ENCODE results near the gene GIMD1. TPM values are rescaled to one million over a fixed set of nuclear protein-coding genes. Genes with fewer than 3 reads are reported as not detected.
A peak's percentile ranks its signal among the peaks of the same experiment; 100 is the strongest.
"Not testable (repeated sequence)": the region's sequence is repeated elsewhere in the genome, so short reads cannot be mapped to it uniquely, and the experiment has no call there.

GIMD1 gene
- not detected in 2 replicates for total RNA-seq (2014; rRNA removed; shearing (Covaris generic))

GRCh38 chr4:106368678-106369077, at the start of gene GIMD1:
Gene GIMD1, minus strand, starts transcription at chr4:106368778. Its CDS starts 1,343 bp downstream, at chr4:106367435.
- H3K27ac ChIP-seq = no peak within 1 kb of the TSS
- no peak within 1 kb of the TSS for H3K4me3 ChIP-seq
- DNase-seq = no peak
- H3K27me3 ChIP-seq = no peaks in the 10 kb centered on the region
- H3K36me3 ChIP-seq = no peaks in the 10 kb centered on the region
- no peaks in the 10 kb centered on the region for H3K4me1 ChIP-seq
- no peaks in the 10 kb centered on the region for H3K9me3 ChIP-seq (replicated peaks)

GRCh38 chr4:106414366-106414765, 45.8 kb upstream of the GIMD1 start:
- Histone ChIP-seq H3K36me3 (no peaks in the 10 kb centered on the region; the same call in 1 of the 2 replicates), H3K27me3 (no peaks in the 10 kb centered on the region), H3K9me3 (replicated peaks) (no peaks in the 10 kb centered on the region), H3K4me1 (no peaks in the 10 kb centered on the region), H3K4me3 (no peak overlapping the region), H3K27ac (no peak overlapping the region)
- DNase-seq = no peak

GRCh38 chr4:106409901-106410889, 41.6 kb upstream of the GIMD1 start:
- no peaks in the 10 kb centered on the region for H3K36me3 ChIP-seq
- H3K27me3 ChIP-seq = no peaks in the 10 kb centered on the region
- H3K4me3 ChIP-seq = no peak overlapping the region
- no peaks in the 10 kb centered on the region for H3K4me1 ChIP-seq
- no peak for DNase-seq
- H3K27ac ChIP-seq = no peak overlapping the region
- no peaks in the 10 kb centered on the region for H3K9me3 ChIP-seq (replicated peaks)

GRCh38 chr4:106408004-106408403, 39.4 kb upstream of the GIMD1 start:
- H3K27me3 ChIP-seq; H3K36me3 ChIP-seq; H3K9me3 ChIP-seq (replicated peaks); DNase-seq; H3K4me3 ChIP-seq; H3K4me1 ChIP-seq; H3K27ac ChIP-seq: not testable (repeated sequence)

GRCh38 chr4:106401157-106401556, 32.6 kb upstream of the GIMD1 start:
- Histone ChIP-seq H3K36me3 (no peaks in the 10 kb centered on the region), H3K4me3 (no peak overlapping the region), H3K27ac (no peak overlapping the region), H3K4me1 (no peaks in the 10 kb centered on the region), H3K9me3 (replicated peaks) (no peaks in the 10 kb centered on the region), H3K27me3 (no peaks in the 10 kb centered on the region)
- no peak for DNase-seq

- H3K36me3 ChIP-seq; DNase-seq; H3K4me3 ChIP-seq; H3K27me3 ChIP-seq; H3K27ac ChIP-seq; H3K9me3 ChIP-seq (replicated peaks); H3K4me1 ChIP-seq: not testable (repeated sequence)
These were observed 30.3 kb upstream of the GIMD1 start for GRCh38 chr4:106398898-106399297.

GRCh38 chr4:106395582-106395981, 27.0 kb upstream of the GIMD1 start:
- Histone ChIP-seq H3K27me3 (no peaks in the 10 kb centered on the region), H3K9me3 (replicated peaks) (peaks cover 4% of the 10 kb centered on the region; the same call in 1 of the 2 replicates), H3K4me1 (no peaks in the 10 kb centered on the region), H3K27ac (no peak overlapping the region), H3K4me3 (no peak overlapping the region), H3K36me3 (no peaks in the 10 kb centered on the region)
- DNase-seq = no peak

- no peak for DNase-seq
- Histone ChIP-seq H3K4me3 (no peak overlapping the region), H3K27me3 (no peaks in the 10 kb centered on the region), H3K36me3 (no peaks in the 10 kb centered on the region), H3K9me3 (replicated peaks) (no peaks in the 10 kb centered on the region), H3K4me1 (no peaks in the 10 kb centered on the region), H3K27ac (no peak overlapping the region)
These were observed 17.3 kb upstream of the GIMD1 start for GRCh38 chr4:106385853-106386393.

- H3K27ac ChIP-seq = no peak overlapping the region
- H3K36me3 ChIP-seq = no peaks in the 10 kb centered on the region
- H3K9me3 ChIP-seq (replicated peaks) = no peaks in the 10 kb centered on the region
- DNase-seq = no peak
- H3K27me3 ChIP-seq = no peaks in the 10 kb centered on the region
- H3K4me3 ChIP-seq = no peak overlapping the region
- H3K4me1 ChIP-seq = no peaks in the 10 kb centered on the region
These were observed 16.3 kb upstream of the GIMD1 start for GRCh38 chr4:106384878-106385277.

- Histone ChIP-seq H3K4me1 (no peaks in the 10 kb centered on the region), H3K4me3 (no peak overlapping the region), H3K36me3 (no peaks in the 10 kb centered on the region), H3K9me3 (replicated peaks) (0 out of 2 replicates have a peak, but pooled peaks cover 3% of the 10 kb centered on the region), H3K27ac (no peak overlapping the region), H3K27me3 (no peaks in the 10 kb centered on the region)
- no peak for DNase-seq
These were observed 11.6 kb upstream of the GIMD1 start for GRCh38 chr4:106380179-106380578.

- no peaks in the 10 kb centered on the region for H3K4me1 ChIP-seq
- DNase-seq = no peak
- no peaks in the 10 kb centered on the region for H3K36me3 ChIP-seq
- no peak overlapping the region for H3K27ac ChIP-seq
- no peak overlapping the region for H3K4me3 ChIP-seq
- no peaks in the 10 kb centered on the region for H3K27me3 ChIP-seq
- no peaks in the 10 kb centered on the region for H3K9me3 ChIP-seq (replicated peaks)
These were observed 4.4 kb upstream of the GIMD1 start for GRCh38 chr4:106373026-106373425.

- no peak overlapping the region for H3K27ac ChIP-seq
- DNase-seq = no peak
These were observed 2.6 kb upstream of the GIMD1 start for GRCh38 chr4:106371161-106371560.

GRCh38 chr4:106370214-106370613, 1.6 kb upstream of the GIMD1 start:
- Histone ChIP-seq H3K4me3 (no peak overlapping the region), H3K36me3 (no peaks in the 10 kb centered on the region), H3K9me3 (replicated peaks) (no peaks in the 10 kb centered on the region), H3K27me3 (no peaks in the 10 kb centered on the region), H3K4me1 (no peaks in the 10 kb centered on the region), H3K27ac (no peak overlapping the region)
- DNase-seq = no peak

More at GRCh38 chr4:106371161-106371560, 2.6 kb upstream of the GIMD1 start:
- no peak overlapping the region for H3K4me3 ChIP-seq
- H3K27me3 ChIP-seq = no peaks in the 10 kb centered on the region
- no peaks in the 10 kb centered on the region for H3K9me3 ChIP-seq (replicated peaks)
- no peaks in the 10 kb centered on the region for H3K36me3 ChIP-seq
- H3K4me1 ChIP-seq = no peaks in the 10 kb centered on the region

GRCh38 chr4:106369456-106370060, 980 bp upstream of the GIMD1 start:
- Histone ChIP-seq H3K9me3 (replicated peaks) (no peaks in the 10 kb centered on the region), H3K36me3 (no peaks in the 10 kb centered on the region), H3K27ac (no peak overlapping the region), H3K4me1 (no peaks in the 10 kb centered on the region), H3K4me3 (no peak overlapping the region), H3K27me3 (no peaks in the 10 kb centered on the region)
- peak; percentile 33 to 69 for DNase-seq

GRCh38 chr4:106367072-106367471, 1.5 kb downstream of the GIMD1 start:
- no peak overlapping the region for H3K27ac ChIP-seq
- no peak for DNase-seq
- no peaks in the 10 kb centered on the region for H3K4me1 ChIP-seq

More at GRCh38 chr4:106367072-106367471, 1.5 kb downstream of the GIMD1 start:
- Histone ChIP-seq H3K4me3 (no peak overlapping the region), H3K9me3 (replicated peaks) (no peaks in the 10 kb centered on the region), H3K27me3 (no peaks in the 10 kb centered on the region), H3K36me3 (no peaks in the 10 kb centered on the region)
